IPS-15b (cell line): ENCODE results near the gene PTCD1.

Experiments used
- H3K27me3 ChIP-seq: one replicate; pipeline ENCODE4 v1.6.1; 2013; ENCODE audit warnings: low read length; ENCODE audit not compliant: control insufficient read depth, insufficient read depth
- H3K36me3 ChIP-seq: one replicate; pipeline ENCODE4 v1.6.1; 2013; ENCODE audit warnings: low read length; ENCODE audit not compliant: control insufficient read depth, insufficient read depth
- H3K4me1 ChIP-seq: one replicate; pipeline ENCODE4 v1.6.1; 2013; ENCODE audit warnings: mild to moderate bottlenecking, low read length; ENCODE audit not compliant: control insufficient read depth, insufficient read depth
- H3K4me3 ChIP-seq: one replicate; pipeline ENCODE4 v1.5.1; 2013; ENCODE audit warnings: low read depth, low read length
- H3K9ac ChIP-seq: one replicate; pipeline ENCODE4 v1.6.1; 2013; ENCODE audit warnings: low read depth, mild to moderate bottlenecking, low read length
- H3K9me3 ChIP-seq: one replicate; pipeline ENCODE4 v1.6.1; 2013; ENCODE audit warnings: mild to moderate bottlenecking, low read length; ENCODE audit not compliant: control insufficient read depth, insufficient read depth

PTCD1 gene

GRCh38 chr7:99404235-99404976, 34.2 kb downstream of the PTCD1 start:
- H3K27me3 ChIP-seq, result no peaks in the 10 kb centered on the region
- H3K36me3 ChIP-seq, result peaks cover 45% of the 10 kb centered on the region
- H3K9ac ChIP-seq, result no peak overlapping the region
- H3K4me1 ChIP-seq, result peaks cover 8% of the 10 kb centered on the region
- H3K9me3 ChIP-seq, result no peaks in the 10 kb centered on the region
- H3K4me3 ChIP-seq, result no peak overlapping the region

- no peaks in the 10 kb centered on the region for H3K9me3 ChIP-seq
- H3K36me3 ChIP-seq, result peaks cover 45% of the 10 kb centered on the region
- H3K4me1 ChIP-seq, result peaks cover 8% of the 10 kb centered on the region
- H3K4me3 ChIP-seq, result no peak overlapping the region
- no peaks in the 10 kb centered on the region for H3K27me3 ChIP-seq
- H3K9ac ChIP-seq, result no peak overlapping the region
Measured at GRCh38 chr7:99403764-99404163, 34.8 kb downstream of the PTCD1 start.

GRCh38 chr7:99402854-99403253, 35.7 kb downstream of the PTCD1 start:
- Histone ChIP-seq H3K4me3 (no peak overlapping the region), H3K9ac (no peak overlapping the region), H3K36me3 (peaks cover 45% of the 10 kb centered on the region), H3K27me3 (no peaks in the 10 kb centered on the region), H3K4me1 (peaks cover 8% of the 10 kb centered on the region), H3K9me3 (no peaks in the 10 kb centered on the region)

GRCh38 chr7:99399597-99399996, 39.0 kb downstream of the PTCD1 start:
- H3K4me1 ChIP-seq, result no peaks in the 10 kb centered on the region
- peaks cover 47% of the 10 kb centered on the region for H3K36me3 ChIP-seq
- no peaks in the 10 kb centered on the region for H3K27me3 ChIP-seq
- H3K4me3 ChIP-seq, result no peak overlapping the region
- H3K9ac ChIP-seq, result no peak overlapping the region
- no peaks in the 10 kb centered on the region for H3K9me3 ChIP-seq

GRCh38 chr7:99398891-99399445, 39.6 kb downstream of the PTCD1 start:
- Histone ChIP-seq H3K9ac (no peak overlapping the region), H3K9me3 (no peaks in the 10 kb centered on the region), H3K4me1 (no peaks in the 10 kb centered on the region), H3K36me3 (peaks cover 42% of the 10 kb centered on the region), H3K4me3 (no peak overlapping the region), H3K27me3 (no peaks in the 10 kb centered on the region)

GRCh38 chr7:99397297-99397983, 41.2 kb downstream of the PTCD1 start:
- Histone ChIP-seq H3K27me3 (no peaks in the 10 kb centered on the region), H3K4me3 (no peak overlapping the region), H3K4me1 (peaks cover 3% of the 10 kb centered on the region), H3K36me3 (peaks cover 31% of the 10 kb centered on the region), H3K9ac (no peak overlapping the region), H3K9me3 (no peaks in the 10 kb centered on the region)

- Histone ChIP-seq H3K27me3 (no peaks in the 10 kb centered on the region), H3K36me3 (peaks cover 31% of the 10 kb centered on the region), H3K4me1 (peaks cover 3% of the 10 kb centered on the region)
Measured at GRCh38 chr7:99396418-99397296, 41.9 kb downstream of the PTCD1 start.

GRCh38 chr7:99395616-99396327, 42.8 kb downstream of the PTCD1 start:
- Histone ChIP-seq H3K36me3 (peaks cover 32% of the 10 kb centered on the region), H3K9ac (no peak overlapping the region), H3K27me3 (no peaks in the 10 kb centered on the region), H3K4me3 (no peak overlapping the region), H3K9me3 (no peaks in the 10 kb centered on the region), H3K4me1 (peaks cover 3% of the 10 kb centered on the region)

More at GRCh38 chr7:99396418-99397296, 41.9 kb downstream of the PTCD1 start:
- Histone ChIP-seq H3K9me3 (no peaks in the 10 kb centered on the region), H3K9ac (no peak overlapping the region), H3K4me3 (no peak overlapping the region)

GRCh38 chr7:99394188-99394502, 44.5 kb downstream of the PTCD1 start:
- Histone ChIP-seq H3K9ac (no peak overlapping the region), H3K36me3 (peaks cover 29% of the 10 kb centered on the region), H3K27me3 (no peaks in the 10 kb centered on the region), H3K4me1 (peaks cover 3% of the 10 kb centered on the region), H3K4me3 (no peak overlapping the region), H3K9me3 (no peaks in the 10 kb centered on the region)

- H3K27me3 ChIP-seq, result no peaks in the 10 kb centered on the region
- H3K4me3 ChIP-seq, result peak overlapping the region; percentile 96
- peak overlapping the region; percentile 79 for H3K9ac ChIP-seq
- peaks cover 29% of the 10 kb centered on the region for H3K36me3 ChIP-seq
- peaks cover 3% of the 10 kb centered on the region for H3K4me1 ChIP-seq
- H3K9me3 ChIP-seq, result no peaks in the 10 kb centered on the region
Measured at GRCh38 chr7:99393355-99394187, 45.0 kb downstream of the PTCD1 start.
